IPS DF 6.9 (cell line): ENCODE results near the gene PSKH1.
"Not testable (repeated sequence)": the region's sequence is repeated elsewhere in the genome, so short reads cannot be mapped to it uniquely, and the experiment has no call there.

Source experiments
- DNase-seq: peaks from one replicate; pipeline ENCODE4 v3.0.0-alpha.2; 2013; ENCODE audit warnings: low read depth, low spot score
- H3K27ac ChIP-seq: one replicate; pipeline ENCODE4 v1.5.1; 2013; ENCODE audit warnings: low read length, control low read depth
- H3K27me3 ChIP-seq: 2 replicates; pipeline ENCODE4 v1.6.1; 2013; ENCODE audit warnings: mild to moderate bottlenecking, low read length; ENCODE audit not compliant: control insufficient read depth, insufficient read depth
- H3K36me3 ChIP-seq: 2 replicates; pipeline ENCODE4 v1.6.1; 2013; ENCODE audit warnings: low read length; ENCODE audit not compliant: control insufficient read depth, insufficient read depth
- H3K4me1 ChIP-seq: 2 replicates; pipeline ENCODE4 v1.6.1; 2013; ENCODE audit warnings: low read length; ENCODE audit not compliant: control insufficient read depth, insufficient read depth
- H3K4me3 ChIP-seq: 2 replicates; pipeline ENCODE4 v1.5.1; 2013; ENCODE audit warnings: mild to moderate bottlenecking, low read length
- H3K9me3 ChIP-seq: 2 replicates; pipeline ENCODE4 v1.6.1; 2013; ENCODE audit warnings: low read length, inconsistent platforms; ENCODE audit not compliant: control insufficient read depth, insufficient read depth
- WGBS: extraction: QIAGEN DNeasy Blood & Tissue Kit; methylation state at CpG from one replicate; pipeline ENCODE4 v1.1.7; 2013; ENCODE audit warnings: mixed read lengths, missing lambda C conversion rate; ENCODE audit not compliant: insufficient read length, insufficient coverage; 5-methylcytosine and 5-hydroxymethylcytosine counted together

PSKH1 gene

GRCh38 chr16:67933805-67934204 lies 40.8 kb downstream of the PSKH1 start:
- DNase-seq: no peak
- Histone ChIP-seq H3K27me3 (no peaks in the 10 kb centered on the region), H3K9me3 (no peaks in the 10 kb centered on the region), H3K4me1 (peaks cover 3% of the 10 kb centered on the region), H3K36me3 (no peaks in the 10 kb centered on the region), H3K4me3 (no peak overlapping the region), H3K27ac (no peak overlapping the region)
- WGBS: no CpG with 5 or more reads among the region's 7 CpGs

DNA sequence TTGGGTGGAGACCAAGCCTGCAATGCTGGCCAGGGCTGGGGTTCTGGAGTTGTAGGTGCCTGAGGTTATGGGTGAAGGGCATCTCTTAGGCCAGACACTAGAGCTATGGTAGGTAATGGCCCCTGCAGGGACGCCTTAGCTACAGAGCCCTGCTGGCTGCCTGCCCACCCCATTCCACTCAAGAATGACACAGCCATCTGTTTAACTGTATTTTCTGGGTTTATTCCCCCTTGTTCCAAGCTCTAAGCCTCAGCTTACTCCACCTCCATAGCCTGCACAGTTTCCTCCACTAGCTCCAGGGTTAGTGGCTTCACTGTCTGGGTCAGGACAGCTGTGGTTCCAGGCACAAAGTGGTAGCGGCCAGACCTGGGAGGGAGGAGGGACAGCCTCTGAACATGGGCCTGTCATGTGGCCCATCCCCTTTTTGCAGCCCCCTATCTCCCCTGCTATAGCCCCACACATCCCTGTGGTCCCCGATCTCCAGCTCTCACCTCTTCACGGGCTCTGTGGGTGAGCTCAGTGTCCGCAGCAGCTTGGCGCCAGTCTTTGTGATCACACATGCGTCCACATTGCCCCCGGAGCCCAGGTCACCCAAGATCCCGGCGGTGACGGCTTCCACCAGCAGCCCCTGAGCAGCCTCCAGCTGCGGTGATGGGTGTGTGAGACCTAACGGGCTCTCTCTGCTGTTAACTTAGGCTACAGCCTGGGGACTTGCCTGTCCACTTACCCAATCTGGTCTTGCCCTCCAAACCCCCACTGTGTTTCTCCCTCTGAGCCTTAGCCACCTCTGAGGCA lies 41.4 kb downstream of the PSKH1 start:
- no peak for DNase-seq
- H3K36me3 ChIP-seq: no peaks in the 10 kb centered on the region
- peak overlapping the region; percentile 79; the same call in 1 of the 2 replicates for H3K4me3 ChIP-seq
- H3K27me3 ChIP-seq: no peaks in the 10 kb centered on the region
- peaks cover 3% of the 10 kb centered on the region for H3K4me1 ChIP-seq
- no peaks in the 10 kb centered on the region for H3K9me3 ChIP-seq
- no peak overlapping the region for H3K27ac ChIP-seq
- no CpG with 5 or more reads among the region's 13 CpGs for WGBS

GRCh38 chr16:67935101-67935401 lies 42.0 kb downstream of the PSKH1 start:
- Histone ChIP-seq H3K4me1 (peaks cover 3% of the 10 kb centered on the region), H3K27me3 (no peaks in the 10 kb centered on the region), H3K9me3 (no peaks in the 10 kb centered on the region), H3K36me3 (no peaks in the 10 kb centered on the region), H3K27ac (no peak overlapping the region), H3K4me3 (peak overlapping the region; percentile 79; the same call in 1 of the 2 replicates)
- WGBS: no CpG with 5 or more reads among the region's 13 CpGs
- DNase-seq: no peak

DNA sequence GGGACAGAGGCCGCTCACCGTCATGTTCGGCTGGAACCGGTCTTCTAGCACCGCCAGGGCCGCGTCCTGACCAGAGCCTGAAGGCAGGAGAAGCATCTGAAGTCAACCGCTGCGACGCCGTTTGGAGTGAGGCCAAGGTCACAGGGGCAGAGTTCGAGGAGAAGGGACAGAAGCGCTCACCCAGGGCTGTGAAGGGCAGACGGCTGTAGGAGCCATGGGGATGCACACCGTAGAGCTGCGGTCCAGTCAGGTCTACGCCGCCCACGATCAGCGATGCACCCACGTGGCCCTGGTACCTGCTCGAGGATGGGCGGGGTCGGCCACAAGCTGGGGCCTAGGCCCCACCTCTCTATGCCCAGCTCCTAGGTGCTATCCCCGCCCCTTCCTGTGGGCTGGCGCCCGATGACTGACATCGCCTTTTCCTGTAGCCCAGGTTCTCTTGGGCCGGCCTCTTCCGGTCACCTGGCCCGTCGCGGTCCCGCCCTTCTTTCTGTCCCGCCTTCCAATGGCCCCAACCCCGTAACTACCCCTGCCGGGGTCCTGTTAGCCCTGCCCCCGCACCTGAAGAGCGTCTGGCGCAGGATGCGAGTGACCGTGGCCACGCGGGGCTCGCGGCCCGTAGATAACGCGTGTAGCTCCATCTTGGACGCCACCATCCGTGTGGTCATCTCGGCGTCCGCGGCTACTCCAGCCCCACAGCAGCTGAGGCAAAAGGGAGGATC lies 42.5 kb downstream of the PSKH1 start:
- Histone ChIP-seq H3K4me1 (peaks cover 3% of the 10 kb centered on the region), H3K9me3 (no peaks in the 10 kb centered on the region), H3K4me3 (peak overlapping the region; percentile 86), H3K27ac (no peak overlapping the region), H3K27me3 (no peaks in the 10 kb centered on the region), H3K36me3 (no peaks in the 10 kb centered on the region)
- DNase-seq: peak; percentile 95
- WGBS: no CpG with 5 or more reads among the region's 55 CpGs

DNA sequence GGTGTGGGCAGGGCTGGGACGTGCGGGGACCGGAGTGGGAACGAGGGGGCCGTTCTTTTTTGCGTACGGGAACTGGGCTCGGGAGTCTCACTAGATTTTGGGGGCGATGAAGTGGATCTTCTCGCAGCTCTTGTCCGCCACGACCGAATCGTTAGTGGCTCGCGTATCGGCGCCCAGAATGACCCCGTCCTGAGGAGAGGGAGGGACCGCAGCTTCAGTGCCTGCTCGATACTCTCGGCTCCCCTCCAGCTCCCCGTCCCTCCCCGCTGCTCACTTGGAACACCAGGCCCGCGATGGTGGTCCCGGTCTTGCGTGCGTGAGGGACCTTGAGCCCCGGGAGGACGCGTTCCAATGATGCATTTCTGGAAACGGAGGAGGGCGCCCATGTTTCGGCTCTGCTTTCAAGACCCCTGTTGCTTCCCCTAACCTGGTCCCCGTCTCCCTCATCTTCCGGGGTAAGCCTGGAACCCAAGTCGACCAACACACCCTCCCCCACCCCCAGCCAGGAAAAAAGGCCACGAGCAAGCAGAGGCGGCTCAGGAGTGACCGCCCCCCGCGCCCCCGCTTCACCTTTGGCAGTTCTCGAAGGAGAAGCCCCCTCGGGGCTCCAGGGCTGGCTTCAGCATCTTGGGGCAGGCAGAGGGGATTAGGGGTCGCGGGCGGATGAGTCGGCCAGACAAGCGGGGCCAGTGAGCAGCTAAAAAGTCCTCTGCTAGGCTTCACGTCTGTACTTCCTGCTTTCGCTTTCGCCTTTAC lies 43.2 kb downstream of the PSKH1 start, which contains the start of gene PSMB10:
PSMB10 (minus strand) TSS at position 727 of the 756 bp plus-strand sequence; CDS start at position 626, 101 bp downstream.
- peaks cover 3% of the 10 kb centered on the region for H3K4me1 ChIP-seq
- WGBS: no CpG with 5 or more reads among the region's 54 CpGs
- H3K36me3 ChIP-seq: no peaks in the 10 kb centered on the region
- H3K27ac ChIP-seq: no peak within 1 kb of the TSS
- H3K27me3 ChIP-seq: no peaks in the 10 kb centered on the region
- H3K4me3 ChIP-seq: peak within 1 kb of the TSS; percentile 86
- H3K9me3 ChIP-seq: no peaks in the 10 kb centered on the region
- DNase-seq: no peak

- no peaks in the 10 kb centered on the region for H3K36me3 ChIP-seq
- DNase-seq: no peak
- no peaks in the 10 kb centered on the region for H3K27me3 ChIP-seq
- H3K27ac ChIP-seq: no peak overlapping the region
- H3K4me3 ChIP-seq: peak overlapping the region; percentile 86; the same call in 1 of the 2 replicates
- H3K9me3 ChIP-seq: no peaks in the 10 kb centered on the region
- no CpG with 5 or more reads among the region's 6 CpGs for WGBS
- peaks cover 3% of the 10 kb centered on the region for H3K4me1 ChIP-seq
These were observed 44.0 kb downstream of the PSKH1 start for GRCh38 chr16:67936880-67937605.

DNA sequence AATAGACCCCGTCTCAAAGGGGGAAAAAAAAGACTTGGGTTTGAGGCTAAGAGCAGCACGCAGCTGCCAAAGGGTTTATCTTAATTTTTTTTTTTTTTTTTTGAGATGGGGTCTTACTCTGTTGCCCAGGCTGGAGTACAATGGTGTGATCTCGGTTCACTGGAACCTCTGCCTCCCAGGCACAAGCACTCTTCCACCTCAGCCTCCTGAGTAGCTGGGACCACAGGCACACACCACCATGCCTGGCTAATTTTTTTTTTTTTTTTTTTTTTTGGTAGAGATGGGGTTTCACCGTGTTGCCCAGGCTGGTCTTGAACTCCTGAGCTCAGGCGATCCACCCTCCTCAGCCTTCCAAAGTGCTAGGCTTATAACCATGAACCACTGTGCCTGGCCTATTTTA lies 44.7 kb downstream of the PSKH1 start:
- H3K4me1 ChIP-seq, H3K4me3 ChIP-seq, H3K27ac ChIP-seq, H3K36me3 ChIP-seq, DNase-seq, H3K9me3 ChIP-seq, H3K27me3 ChIP-seq: not testable (repeated sequence)
- WGBS: no CpG with 5 or more reads among the region's 5 CpGs

DNA sequence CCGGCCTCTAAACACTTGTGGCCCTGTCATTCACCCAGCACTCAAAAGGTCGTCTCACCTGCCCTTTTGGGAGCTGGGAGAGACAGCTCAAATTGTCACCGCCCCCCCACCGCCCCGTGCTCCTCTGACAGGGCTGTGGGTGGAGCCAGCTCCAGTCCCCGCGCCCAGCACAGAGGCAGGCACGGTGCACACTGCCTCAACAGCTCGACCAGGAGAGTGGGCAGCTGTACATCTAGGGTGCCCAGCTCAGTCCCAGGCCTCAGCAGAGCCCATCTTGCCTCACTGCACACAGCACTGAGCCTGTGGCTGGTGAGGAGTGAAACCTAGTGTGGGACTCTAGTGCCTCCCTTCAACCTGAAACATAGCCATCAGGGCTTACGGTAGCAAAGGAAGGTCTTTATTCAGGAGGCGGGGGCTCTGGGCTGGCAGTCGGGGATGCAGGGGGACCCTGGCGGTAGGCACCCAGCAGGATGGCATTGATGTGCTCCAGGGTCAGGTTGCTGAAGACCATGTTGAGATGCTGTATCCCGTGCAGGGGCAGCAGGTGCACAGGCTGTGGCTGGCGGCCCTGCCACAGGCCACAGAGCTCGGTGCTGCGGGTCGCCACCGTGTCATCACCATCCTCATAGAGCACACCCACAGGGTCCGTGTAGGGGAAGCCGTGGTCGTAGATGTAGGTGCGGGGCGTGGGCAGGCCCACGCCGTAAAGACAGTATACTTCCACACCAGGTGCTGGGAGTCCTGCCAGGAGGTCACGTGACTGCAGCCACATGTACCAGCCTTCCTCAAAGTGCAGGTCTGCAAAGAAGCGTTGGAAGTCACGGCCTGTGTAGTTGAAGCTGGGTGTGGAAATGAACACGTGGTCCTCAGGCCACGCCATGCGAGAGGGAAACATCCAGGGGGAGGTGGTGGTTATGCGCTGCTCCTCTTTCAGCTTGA lies 46.7 kb downstream of the PSKH1 start:
- peaks cover under 1% of the 10 kb centered on the region for H3K4me1 ChIP-seq
- peaks cover 9% of the 10 kb centered on the region; the same call in 1 of the 2 replicates for H3K36me3 ChIP-seq
- H3K27me3 ChIP-seq: no peaks in the 10 kb centered on the region
- no peak overlapping the region for H3K4me3 ChIP-seq
- H3K27ac ChIP-seq: no peak overlapping the region
- no CpG with 5 or more reads among the region's 33 CpGs for WGBS
- DNase-seq: no peak
- H3K9me3 ChIP-seq: no peaks in the 10 kb centered on the region

DNA sequence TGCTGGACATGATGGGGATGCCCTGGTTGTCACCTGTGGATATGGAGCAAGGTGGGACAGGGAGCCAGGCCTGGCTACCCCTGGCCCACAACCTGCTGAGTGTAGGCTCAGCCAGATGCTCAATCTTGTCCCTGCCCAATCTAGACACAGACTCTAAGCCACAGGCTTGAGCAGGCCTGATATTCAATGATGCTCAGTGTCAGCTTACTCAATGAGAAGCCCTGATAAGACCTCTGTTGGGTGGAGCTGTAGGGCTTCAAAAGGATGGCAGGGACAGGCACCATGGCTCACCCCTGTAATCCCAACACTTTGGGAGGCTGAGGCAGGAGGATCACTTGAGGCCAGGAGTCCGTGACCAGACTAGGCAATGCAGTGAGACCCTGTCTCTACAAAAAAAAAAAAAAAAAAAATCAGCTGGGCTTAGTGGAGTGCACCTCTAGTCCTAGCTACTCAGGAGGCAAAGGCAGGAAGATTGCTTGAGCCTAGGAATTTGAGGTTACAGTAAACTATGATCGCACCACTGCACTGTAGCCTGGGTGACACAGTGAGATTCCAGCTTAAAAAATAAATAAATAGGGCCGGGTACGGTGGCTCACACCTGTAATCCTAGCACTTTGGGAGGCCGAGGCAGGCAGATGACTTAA lies 47.5 kb downstream of the PSKH1 start:
- DNase-seq: no peak

More for the DNA sequence above, 47.5 kb downstream of the PSKH1 start:
- no peaks in the 10 kb centered on the region; the same call in none of the 2 replicates for H3K4me1 ChIP-seq
- WGBS: no CpG with 5 or more reads among the region's 5 CpGs
- H3K27ac ChIP-seq: no peak overlapping the region
- peaks cover 16% of the 10 kb centered on the region for H3K36me3 ChIP-seq
- no peaks in the 10 kb centered on the region for H3K9me3 ChIP-seq
- H3K27me3 ChIP-seq: no peaks in the 10 kb centered on the region
- no peak overlapping the region for H3K4me3 ChIP-seq
